Vagina (tissue), 2 donors: ENCODE measurements around the gene UBE2O. TPM values are rescaled to one million over a fixed set of nuclear protein-coding genes. Genes with fewer than 3 reads are reported as not detected.
A peak's percentile ranks its signal among the peaks of the same experiment; 100 is the strongest.

Experiments
- DNase-seq, 2 donors: peaks; one replicate each; pipeline ENCODE4 v3.0.0-alpha.2; 2017; ENCODE audit errors: extremely low spot score in 2 of 2
- H3K27ac ChIP-seq: fragments of 200-600 bp; sonication (generic); one replicate; pipeline ENCODE4 v1.5.1; 2019
- H3K27me3 ChIP-seq: fragments of 200-600 bp; sonication (generic); one replicate; pipeline ENCODE4 v1.5.1; 2019
- H3K36me3 ChIP-seq, 2 donors: fragments of 200-600 bp; sonication (generic); one replicate each; pipeline ENCODE4 v1.5.1; 2017 to 2019
- H3K4me1 ChIP-seq: fragments of 200-600 bp; sonication (generic); one replicate; pipeline ENCODE4 v1.5.1; 2019
- H3K4me3 ChIP-seq, 2 donors: fragments of 200-600 bp; sonication (generic); 1 replicate in 1 of 2; 2 replicates in 1 of 2; pipeline ENCODE4 v1.5.1; 2016 to 2019
- H3K9me3 ChIP-seq: fragments of 200-600 bp; sonication (generic); one replicate; pipeline ENCODE4 v1.5.1; 2019
- POLR2A ChIP-seq, 2 donors: fragments of 450-650 bp; IDR thresholded peaks; one replicate each; pipeline ENCODE4 v1.6.1; 2017; ENCODE audit warnings: antibody characterized with exemption in 2 of 2, mild to moderate bottlenecking in 2 of 2, moderate library complexity in 2 of 2
- POLR2AphosphoS5 ChIP-seq, 2 donors: sonication (generic); formaldehyde crosslinking; IDR thresholded peaks; one replicate each; pipeline ENCODE4 v1.9.0; 2017; ENCODE audit warnings: antibody characterized with exemption in 2 of 2, mild to moderate bottlenecking in 2 of 2, low read depth in 1 of 2; ENCODE audit not compliant: insufficient read depth in 1 of 2
- intact Hi-C: fragments of 100-400 bp; cut with DNase I; formaldehyde crosslinking; loops from one replicate; pipeline ENCODE4 v1.15.1; 2023
- total RNA-seq: library from RNA; depleted of rRNA; stranded (reverse); fragments of >200 nt; gene quantifications from one replicate; pipeline ENCODE4 v1.2.3, GENCODE V29; 2016
- TF ChIP-seq, protein P1 (sequence below), 3 experiments: fragments of 450-650 bp in 2 of 3; fragments of 200-600 bp in 1 of 3; sonication (generic) in 1 of 3; IDR thresholded peaks; one replicate each; pipeline ENCODE4 v1.5.1; 2017 to 2019; ENCODE audit warnings: antibody characterized with exemption in 3 of 3, mild to moderate bottlenecking in 2 of 3, moderate library complexity in 2 of 3

Gene UBE2O
- total RNA-seq, 1 donor from 2014 or later = 29.7 TPM

DNA sequence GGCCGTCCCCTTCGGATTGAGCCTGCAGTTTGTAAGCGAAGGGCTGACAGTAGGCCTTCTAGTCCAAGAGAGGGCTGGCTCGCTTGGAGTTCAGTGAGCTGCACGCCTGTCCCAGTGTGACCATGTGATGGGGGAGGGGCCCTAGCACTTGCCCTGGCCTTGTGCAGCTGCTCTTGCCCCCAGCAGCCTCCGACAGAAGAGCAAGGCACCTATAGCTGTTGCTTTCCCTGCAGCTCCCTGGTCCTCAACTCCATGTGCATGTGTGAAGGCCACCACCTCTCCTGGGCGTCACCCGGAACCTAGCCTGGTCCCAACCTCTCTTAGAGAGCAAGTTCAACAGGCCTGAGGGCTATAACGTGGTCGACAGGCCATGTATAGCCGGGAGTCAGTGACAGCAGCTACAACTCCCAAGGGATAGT lies 62.9 kb downstream of the UBE2O start:
- no peaks in the 10 kb centered on the region for H3K27me3 ChIP-seq
- no peak for TF ChIP-seq POLR2A (IDR thresholded peaks at IDR 0.05)
- H3K9me3 ChIP-seq = no peaks in the 10 kb centered on the region
- H3K36me3 ChIP-seq = peaks cover 0 to 17% of the 10 kb centered on the region in 2 donors
- intact Hi-C loops = no loop called here
- H3K4me3 ChIP-seq = no peak overlapping the region
- H3K4me1 ChIP-seq = peaks cover 17% of the 10 kb centered on the region
- DNase-seq = no peak
- H3K27ac ChIP-seq = no peak overlapping the region

DNA sequence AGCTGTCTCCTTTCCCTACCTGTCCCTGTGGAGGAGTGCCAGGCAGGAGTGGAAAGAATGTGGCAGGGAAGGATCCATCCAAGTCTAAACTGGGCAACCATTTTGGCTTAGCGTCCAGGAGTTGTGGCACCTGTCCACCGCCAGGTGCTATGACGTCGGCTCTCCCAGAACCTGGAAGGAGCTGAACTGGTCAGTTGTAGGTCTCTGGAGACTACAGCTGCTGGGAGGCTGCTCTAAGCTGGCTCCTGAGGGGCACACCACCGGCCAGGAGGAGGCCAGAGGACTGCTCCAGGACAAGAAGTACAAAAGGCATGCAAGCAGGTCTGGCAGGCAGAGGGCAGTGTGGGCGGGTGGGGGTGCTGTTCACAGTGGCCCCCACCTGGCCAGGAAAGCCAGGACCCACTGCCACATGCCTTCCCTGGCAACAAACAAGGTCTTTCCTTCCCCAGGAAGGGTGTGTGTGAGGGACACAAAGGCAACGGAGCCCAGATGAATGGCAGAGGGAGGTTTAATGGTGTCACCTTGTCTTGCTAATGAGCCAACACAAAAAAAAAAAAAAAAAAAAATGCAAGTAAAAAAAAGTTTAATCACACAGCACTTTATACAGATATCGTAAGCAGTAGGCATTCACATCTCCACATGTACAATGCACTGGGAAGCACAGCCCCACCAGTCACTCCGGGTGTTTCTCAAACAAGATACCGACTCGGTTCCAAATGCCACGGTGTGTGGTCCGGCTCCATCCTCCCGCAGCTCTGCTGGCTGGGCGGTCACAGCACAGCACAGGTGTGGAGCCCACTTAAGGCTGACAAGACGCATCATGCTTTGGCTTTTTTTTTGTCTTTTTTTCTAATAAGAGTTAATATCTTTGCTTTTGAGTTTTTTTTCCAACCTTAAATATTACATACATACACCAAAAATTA lies 63.7 kb downstream of the UBE2O start:
- no peaks in the 10 kb centered on the region for H3K27me3 ChIP-seq
- no peak for DNase-seq
- intact Hi-C loops = no loop called here
- no peak overlapping the region for H3K4me3 ChIP-seq
- H3K4me1 ChIP-seq = peaks cover 20% of the 10 kb centered on the region
- no peak for TF ChIP-seq POLR2AphosphoS5 (IDR thresholded peaks at IDR 0.05; ENCODE audit: insufficient read depth in 1 of 2, low read depth in 1 of 2)
- TF ChIP-seq, protein P1, sequence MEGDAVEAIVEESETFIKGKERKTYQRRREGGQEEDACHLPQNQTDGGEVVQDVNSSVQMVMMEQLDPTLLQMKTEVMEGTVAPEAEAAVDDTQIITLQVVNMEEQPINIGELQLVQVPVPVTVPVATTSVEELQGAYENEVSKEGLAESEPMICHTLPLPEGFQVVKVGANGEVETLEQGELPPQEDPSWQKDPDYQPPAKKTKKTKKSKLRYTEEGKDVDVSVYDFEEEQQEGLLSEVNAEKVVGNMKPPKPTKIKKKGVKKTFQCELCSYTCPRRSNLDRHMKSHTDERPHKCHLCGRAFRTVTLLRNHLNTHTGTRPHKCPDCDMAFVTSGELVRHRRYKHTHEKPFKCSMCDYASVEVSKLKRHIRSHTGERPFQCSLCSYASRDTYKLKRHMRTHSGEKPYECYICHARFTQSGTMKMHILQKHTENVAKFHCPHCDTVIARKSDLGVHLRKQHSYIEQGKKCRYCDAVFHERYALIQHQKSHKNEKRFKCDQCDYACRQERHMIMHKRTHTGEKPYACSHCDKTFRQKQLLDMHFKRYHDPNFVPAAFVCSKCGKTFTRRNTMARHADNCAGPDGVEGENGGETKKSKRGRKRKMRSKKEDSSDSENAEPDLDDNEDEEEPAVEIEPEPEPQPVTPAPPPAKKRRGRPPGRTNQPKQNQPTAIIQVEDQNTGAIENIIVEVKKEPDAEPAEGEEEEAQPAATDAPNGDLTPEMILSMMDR (IDR thresholded peaks at IDR 0.05) = no peak
- no peak for TF ChIP-seq POLR2A (IDR thresholded peaks at IDR 0.05)
- H3K9me3 ChIP-seq = no peaks in the 10 kb centered on the region
- H3K36me3 ChIP-seq = peaks cover 0 to 10% of the 10 kb centered on the region in 2 donors
- H3K27ac ChIP-seq = no peak overlapping the region

DNA sequence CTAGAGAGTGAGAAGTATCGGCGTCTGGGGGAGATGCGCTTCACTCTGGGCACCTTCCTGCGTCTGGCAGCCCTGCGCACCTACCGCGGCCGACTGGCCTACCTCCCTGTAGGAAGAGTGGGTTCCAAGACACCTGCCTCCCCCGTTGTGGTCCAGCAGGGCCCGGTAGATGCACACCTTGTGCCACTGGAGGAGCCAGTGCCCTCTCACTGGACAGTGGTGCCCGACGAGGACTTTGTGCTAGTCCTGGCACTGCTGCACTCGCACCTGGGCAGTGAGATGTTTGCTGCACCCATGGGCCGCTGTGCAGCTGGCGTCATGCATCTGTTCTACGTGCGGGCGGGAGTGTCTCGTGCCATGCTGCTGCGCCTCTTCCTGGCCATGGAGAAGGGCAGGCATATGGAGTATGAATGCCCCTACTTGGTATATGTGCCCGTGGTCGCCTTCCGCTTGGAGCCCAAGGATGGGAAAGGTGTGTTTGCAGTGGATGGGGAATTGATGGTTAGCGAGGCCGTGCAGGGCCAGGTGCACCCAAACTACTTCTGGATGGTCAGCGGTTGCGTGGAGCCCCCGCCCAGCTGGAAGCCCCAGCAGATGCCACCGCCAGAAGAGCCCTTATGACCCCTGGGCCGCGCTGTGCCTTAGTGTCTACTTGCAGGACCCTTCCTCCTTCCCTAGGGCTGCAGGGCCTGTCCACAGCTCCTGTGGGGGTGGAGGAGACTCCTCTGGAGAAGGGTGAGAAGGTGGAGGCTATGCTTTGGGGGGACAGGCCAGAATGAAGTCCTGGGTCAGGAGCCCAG lies 65.8 kb downstream of the UBE2O start:
- TF ChIP-seq, protein P1 (IDR thresholded peaks at IDR 0.05) = no peak
- TF ChIP-seq POLR2A (IDR thresholded peaks at IDR 0.05) = no peak
- no peak for TF ChIP-seq POLR2AphosphoS5 (IDR thresholded peaks at IDR 0.05; ENCODE audit: insufficient read depth in 1 of 2, low read depth in 1 of 2)
- H3K4me3 ChIP-seq = no peak overlapping the region
- peaks cover 0 to 6% of the 10 kb centered on the region in 2 donors for H3K36me3 ChIP-seq
- peaks cover 36% of the 10 kb centered on the region for H3K4me1 ChIP-seq
- no peaks in the 10 kb centered on the region for H3K9me3 ChIP-seq
- DNase-seq = no peak
- no peak overlapping the region for H3K27ac ChIP-seq
- intact Hi-C loops = no loop called here
- H3K27me3 ChIP-seq = no peaks in the 10 kb centered on the region

DNA sequence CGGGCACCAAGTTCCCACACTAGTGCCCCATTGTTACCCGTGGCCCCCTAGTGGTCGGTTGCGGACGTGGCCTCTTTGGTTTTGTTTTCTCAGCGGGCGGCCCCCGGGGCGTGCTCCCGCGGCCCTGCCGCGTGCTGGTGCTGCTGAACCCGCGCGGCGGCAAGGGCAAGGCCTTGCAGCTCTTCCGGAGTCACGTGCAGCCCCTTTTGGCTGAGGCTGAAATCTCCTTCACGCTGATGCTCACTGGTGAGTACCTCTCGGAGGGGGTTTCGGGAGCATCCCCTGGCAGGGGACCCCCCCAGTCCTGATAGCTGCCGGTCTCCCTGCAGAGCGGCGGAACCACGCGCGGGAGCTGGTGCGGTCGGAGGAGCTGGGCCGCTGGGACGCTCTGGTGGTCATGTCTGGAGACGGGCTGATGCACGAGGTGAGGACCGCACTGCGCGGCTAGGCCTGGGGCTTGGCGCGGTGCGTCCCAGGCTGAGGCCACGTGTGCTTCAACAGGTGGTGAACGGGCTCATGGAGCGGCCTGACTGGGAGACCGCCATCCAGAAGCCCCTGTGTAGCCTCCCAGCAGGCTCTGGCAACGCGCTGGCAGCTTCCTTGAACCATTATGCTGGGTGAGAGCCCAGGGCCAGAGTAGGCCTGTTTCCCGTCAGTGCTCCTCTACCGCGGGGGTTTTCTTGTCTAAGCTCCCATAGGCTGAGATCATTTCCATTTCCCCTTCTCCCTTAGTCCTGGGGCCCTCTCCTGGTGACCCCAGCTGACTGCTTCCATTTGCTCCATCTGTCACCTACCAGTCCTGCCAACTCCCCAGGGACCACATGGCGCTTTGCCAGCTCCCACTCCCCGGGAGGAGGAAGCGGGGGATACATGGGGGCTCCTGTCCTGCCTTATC lies 66.8 kb downstream of the UBE2O start:
- DNase-seq = no peak
- peaks cover 43% of the 10 kb centered on the region for H3K4me1 ChIP-seq
- intact Hi-C loops = no loop called here

More for the DNA sequence above, 66.8 kb downstream of the UBE2O start:
- Histone ChIP-seq H3K9me3 (no peaks in the 10 kb centered on the region), H3K27me3 (no peaks in the 10 kb centered on the region), H3K27ac (peak overlapping the region; percentile 84), H3K4me3 (peak overlapping the region; percentile 63 to 69), H3K36me3 (no peaks in the 10 kb centered on the region)
- TF ChIP-seq, protein P1 (IDR thresholded peaks at IDR 0.05) = peak; percentile 56 to 88 (median 75)
- TF ChIP-seq POLR2AphosphoS5 (IDR thresholded peaks at IDR 0.05; ENCODE audit: insufficient read depth in 1 of 2, low read depth in 1 of 2) (peak in 1 of 2 donors; percentile 8), POLR2A (IDR thresholded peaks at IDR 0.05) (no peak)
